Ascending aorta (tissue), 2 donors: ENCODE measurements around the gene SYNPO. TPM values are rescaled to one million over a fixed set of nuclear protein-coding genes. Genes with fewer than 3 reads are reported as not detected.
A peak's percentile ranks its signal among the peaks of the same experiment; 100 is the strongest.

ENCODE experiments used
- DNase-seq, 2 donors: peaks; one replicate each; pipeline ENCODE4 v3.0.0-alpha.2; 2019; ENCODE audit warnings: low spot score in 2 of 2
- H3K27ac ChIP-seq, 2 donors: fragments of 200-600 bp; sonication (generic); one replicate each; pipeline ENCODE4 v1.5.1; 2016 to 2017; ENCODE audit warnings: mild to moderate bottlenecking in 1 of 2
- H3K27me3 ChIP-seq: fragments of 200-600 bp; sonication (generic); one replicate; pipeline ENCODE4 v1.5.1; 2017
- H3K36me3 ChIP-seq, 2 donors: fragments of 200-600 bp; sonication (generic); one replicate each; pipeline ENCODE4 v1.5.1; 2016
- H3K4me1 ChIP-seq, 2 donors: fragments of 200-600 bp; sonication (generic); one replicate each; pipeline ENCODE4 v1.5.1; 2016 to 2017; ENCODE audit warnings: mild to moderate bottlenecking in 1 of 2
- H3K4me3 ChIP-seq, 2 donors: fragments of 200-600 bp; sonication (generic); one replicate each; pipeline ENCODE4 v1.5.1; 2016 to 2017; ENCODE audit warnings: mild to moderate bottlenecking in 1 of 2
- H3K9me3 ChIP-seq, 2 donors: fragments of 200-600 bp; sonication (generic); one replicate each; pipeline ENCODE4 v1.5.1; 2016
- intact Hi-C: fragments of 100-400 bp; cut with DNase I; formaldehyde crosslinking; loops from one replicate; pipeline ENCODE4 v1.15.1; 2023
- total RNA-seq: library from RNA; depleted of rRNA; stranded (reverse); fragments of >200 nt; gene quantifications from one replicate; pipeline ENCODE4 v1.1.0, GENCODE V29; 2016
- TF ChIP-seq, protein P1 (sequence below), 3 experiments: fragments of 200-600 bp in 2 of 3; fragments of 450-650 bp in 1 of 3; sonication (generic) in 2 of 3; IDR thresholded peaks; one replicate each; pipeline ENCODE4 v1.5.1; 2016 to 2019; ENCODE audit warnings: antibody characterized with exemption in 3 of 3, mild to moderate bottlenecking in 1 of 3, moderate library complexity in 1 of 3

Gene SYNPO, protein sequence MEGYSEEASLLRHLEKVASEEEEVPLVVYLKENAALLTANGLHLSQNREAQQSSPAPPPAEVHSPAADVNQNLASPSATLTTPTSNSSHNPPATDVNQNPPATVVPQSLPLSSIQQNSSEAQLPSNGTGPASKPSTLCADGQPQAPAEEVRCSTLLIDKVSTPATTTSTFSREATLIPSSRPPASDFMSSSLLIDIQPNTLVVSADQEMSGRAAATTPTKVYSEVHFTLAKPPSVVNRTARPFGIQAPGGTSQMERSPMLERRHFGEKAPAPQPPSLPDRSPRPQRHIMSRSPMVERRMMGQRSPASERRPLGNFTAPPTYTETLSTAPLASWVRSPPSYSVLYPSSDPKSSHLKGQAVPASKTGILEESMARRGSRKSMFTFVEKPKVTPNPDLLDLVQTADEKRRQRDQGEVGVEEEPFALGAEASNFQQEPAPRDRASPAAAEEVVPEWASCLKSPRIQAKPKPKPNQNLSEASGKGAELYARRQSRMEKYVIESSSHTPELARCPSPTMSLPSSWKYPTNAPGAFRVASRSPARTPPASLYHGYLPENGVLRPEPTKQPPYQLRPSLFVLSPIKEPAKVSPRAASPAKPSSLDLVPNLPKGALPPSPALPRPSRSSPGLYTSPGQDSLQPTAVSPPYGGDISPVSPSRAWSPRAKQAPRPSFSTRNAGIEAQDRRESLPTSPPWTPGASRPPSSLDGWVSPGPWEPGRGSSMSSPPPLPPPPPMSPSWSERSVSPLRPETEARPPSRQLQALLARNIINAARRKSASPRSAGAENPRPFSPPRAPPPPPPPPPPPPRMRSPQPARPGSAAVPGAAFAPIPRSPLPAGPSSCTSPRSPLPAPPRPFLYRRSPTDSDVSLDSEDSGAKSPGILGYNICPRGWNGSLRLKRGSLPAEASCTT
- total RNA-seq: 128 TPM

DNA sequence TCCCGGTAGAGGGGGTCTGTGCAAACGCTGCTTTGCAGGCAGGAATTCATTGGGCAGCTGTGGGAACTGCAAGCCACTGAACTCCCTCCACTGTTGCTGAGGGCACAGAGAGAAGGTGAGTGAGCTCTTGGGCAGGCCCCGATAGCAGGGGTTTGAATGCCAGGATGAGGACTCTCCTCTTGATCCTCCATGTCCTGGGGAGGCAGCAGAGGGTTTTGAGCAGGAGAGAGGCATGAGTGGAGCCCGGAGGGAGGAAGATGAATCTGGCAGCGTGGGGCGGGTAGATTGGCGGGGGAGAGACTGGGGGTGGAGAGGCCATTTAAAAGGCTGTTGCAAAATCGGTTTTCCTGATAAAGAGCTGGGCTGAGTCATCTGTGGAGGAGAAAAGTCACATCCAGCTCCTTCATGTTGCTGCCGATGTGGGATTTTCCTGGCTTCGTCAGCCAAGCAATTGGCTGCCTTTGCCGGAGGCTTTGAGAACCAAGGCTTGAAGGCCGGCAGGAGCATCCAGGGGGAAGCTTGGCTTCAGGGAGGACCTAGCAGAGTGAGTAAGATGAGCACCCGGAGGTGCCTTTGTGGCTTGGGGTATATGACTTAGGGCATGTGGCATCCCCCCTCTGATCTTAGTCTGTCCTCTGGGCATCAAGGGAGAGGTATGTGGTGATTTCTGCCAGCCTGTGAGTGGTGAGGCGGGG is at the start of gene SYNPO:
TSS of gene SYNPO (plus strand) at position 350 of the 695 bp plus-strand sequence. CDS start 7,616 bp downstream, outside the sequence.
- H3K36me3 ChIP-seq: no peaks in the 10 kb centered on the region
- peak; percentile 70 to 95 for DNase-seq
- peaks cover 61 to 92% of the 10 kb centered on the region in 2 donors for H3K4me1 ChIP-seq
- TF ChIP-seq, protein P1, sequence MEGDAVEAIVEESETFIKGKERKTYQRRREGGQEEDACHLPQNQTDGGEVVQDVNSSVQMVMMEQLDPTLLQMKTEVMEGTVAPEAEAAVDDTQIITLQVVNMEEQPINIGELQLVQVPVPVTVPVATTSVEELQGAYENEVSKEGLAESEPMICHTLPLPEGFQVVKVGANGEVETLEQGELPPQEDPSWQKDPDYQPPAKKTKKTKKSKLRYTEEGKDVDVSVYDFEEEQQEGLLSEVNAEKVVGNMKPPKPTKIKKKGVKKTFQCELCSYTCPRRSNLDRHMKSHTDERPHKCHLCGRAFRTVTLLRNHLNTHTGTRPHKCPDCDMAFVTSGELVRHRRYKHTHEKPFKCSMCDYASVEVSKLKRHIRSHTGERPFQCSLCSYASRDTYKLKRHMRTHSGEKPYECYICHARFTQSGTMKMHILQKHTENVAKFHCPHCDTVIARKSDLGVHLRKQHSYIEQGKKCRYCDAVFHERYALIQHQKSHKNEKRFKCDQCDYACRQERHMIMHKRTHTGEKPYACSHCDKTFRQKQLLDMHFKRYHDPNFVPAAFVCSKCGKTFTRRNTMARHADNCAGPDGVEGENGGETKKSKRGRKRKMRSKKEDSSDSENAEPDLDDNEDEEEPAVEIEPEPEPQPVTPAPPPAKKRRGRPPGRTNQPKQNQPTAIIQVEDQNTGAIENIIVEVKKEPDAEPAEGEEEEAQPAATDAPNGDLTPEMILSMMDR (IDR thresholded peaks at IDR 0.05): peak in 1 of 3 experiments; percentile 10
- H3K27ac ChIP-seq: peak within 1 kb of the TSS; percentile 95 to 96
- H3K9me3 ChIP-seq: no peaks in the 10 kb centered on the region
- no peaks in the 10 kb centered on the region for H3K27me3 ChIP-seq
- intact Hi-C loops: loop anchor here (5.0 kb wide), 1 partner anchor 38 kb away; no protein-coding TSS in a partner anchor
- peak within 1 kb of the TSS; percentile 42 to 48 for H3K4me3 ChIP-seq

DNA sequence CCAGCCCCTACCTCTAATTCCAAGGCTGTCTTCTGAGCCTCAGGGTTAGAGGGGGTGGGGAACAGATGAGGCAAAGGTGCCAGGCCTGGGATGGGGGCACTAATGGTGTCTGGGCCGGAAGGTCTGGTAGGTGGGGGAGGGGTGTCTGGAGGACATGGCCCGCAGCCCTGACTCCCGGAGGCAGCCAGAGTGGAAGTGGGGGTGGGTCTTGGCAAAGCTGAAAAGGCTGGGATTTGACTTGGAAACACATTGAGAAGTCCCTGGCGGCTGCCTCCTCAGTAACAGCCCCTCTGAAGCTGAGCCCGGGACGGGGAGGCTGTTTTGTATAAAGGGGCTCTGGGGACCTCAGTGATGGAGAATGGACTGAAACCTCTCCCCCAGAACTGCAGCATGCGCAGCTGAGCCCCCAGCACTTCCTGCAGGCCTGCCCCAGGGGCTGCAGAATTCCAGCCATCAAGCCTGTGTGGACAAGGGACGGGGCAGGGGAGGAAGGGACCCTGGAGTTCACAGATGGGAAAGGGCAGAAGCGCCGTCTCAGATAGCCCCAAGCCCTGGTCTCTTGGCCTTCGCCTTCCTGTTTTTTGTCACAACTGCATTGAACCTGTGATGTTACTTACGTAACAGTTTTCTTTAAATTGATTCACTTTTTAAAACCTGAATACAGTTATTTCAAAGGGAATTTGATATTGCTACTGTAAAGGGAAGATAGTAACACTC is 49.3 kb upstream of the SYNPO start:
- TF ChIP-seq, protein P1 (IDR thresholded peaks at IDR 0.05): no peak
- intact Hi-C loops: loop anchor here (2.0 to 10.0 kb wide), 3 partner anchors 36 to 446 kb away; no protein-coding TSS in a partner anchor

DNA sequence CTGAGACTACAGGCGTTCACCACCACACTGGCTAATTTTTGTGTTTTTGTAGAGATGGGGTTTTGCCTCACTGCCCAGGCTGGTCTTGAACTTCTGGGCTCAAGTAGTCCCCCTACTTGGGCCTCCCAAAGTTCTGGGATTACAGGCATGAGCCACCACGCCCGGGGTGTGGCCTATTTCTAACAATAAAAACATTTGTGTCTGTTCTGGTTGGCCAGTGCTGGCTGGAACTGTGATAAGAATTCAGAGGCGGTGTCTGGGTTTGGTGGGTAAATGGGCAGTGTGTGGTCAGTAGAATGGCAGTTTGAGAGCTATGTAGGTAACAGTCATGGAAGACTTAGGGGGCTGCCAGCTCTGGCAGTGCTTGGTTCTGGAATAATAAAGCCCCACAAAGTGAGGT is 46.9 kb upstream of the SYNPO start:
- Histone ChIP-seq H3K27ac (peak overlapping the region; percentile 92 to 96), H3K27me3 (no peaks in the 10 kb centered on the region), H3K36me3 (no peaks in the 10 kb centered on the region), H3K4me3 (no peak overlapping the region), H3K4me1 (peaks cover 29 to 82% of the 10 kb centered on the region in 2 donors), H3K9me3 (no peaks in the 10 kb centered on the region)
- TF ChIP-seq, protein P1 (IDR thresholded peaks at IDR 0.05): no peak
- intact Hi-C loops: loop anchor here (5.0 to 10.0 kb wide), 2 partner anchors 34 to 449 kb away; no protein-coding TSS in a partner anchor
- no peak for DNase-seq

More for the DNA sequence above, 49.3 kb upstream of the SYNPO start:
- H3K27me3 ChIP-seq: no peaks in the 10 kb centered on the region
- peak; percentile 9 to 69 for DNase-seq
- H3K9me3 ChIP-seq: no peaks in the 10 kb centered on the region
- no peaks in the 10 kb centered on the region for H3K36me3 ChIP-seq
- H3K4me1 ChIP-seq: peaks cover 18 to 61% of the 10 kb centered on the region in 2 donors
- peak overlapping the region in 1 of 2 donors; percentile 34 for H3K4me3 ChIP-seq
- H3K27ac ChIP-seq: peak overlapping the region; percentile 58 to 96

DNA sequence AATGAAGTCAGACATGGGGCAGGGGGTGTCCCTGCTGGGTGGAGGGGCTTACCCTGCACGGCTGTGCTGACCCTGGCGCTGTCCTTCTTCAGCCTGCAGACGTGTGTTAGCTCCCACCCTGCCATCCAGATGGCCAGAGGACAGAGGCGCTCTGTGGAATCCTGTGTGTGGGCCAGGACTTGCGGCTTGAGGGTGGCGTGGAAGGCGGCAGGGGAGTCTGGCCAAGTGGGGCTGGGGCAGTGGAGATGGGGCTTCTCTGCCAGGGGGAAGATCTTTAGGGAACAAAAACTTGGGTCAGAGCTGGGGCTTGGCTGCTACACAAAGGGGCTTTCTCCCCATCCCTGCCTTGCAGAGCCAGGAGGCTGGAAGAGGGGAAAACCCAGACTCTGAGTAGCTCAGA is 46.5 kb upstream of the SYNPO start:
- intact Hi-C loops: loop anchor here (5.0 to 10.0 kb wide), 2 partner anchors 33 to 449 kb away; no protein-coding TSS in a partner anchor
- H3K27ac ChIP-seq: peak overlapping the region; percentile 92 to 96
- no peaks in the 10 kb centered on the region for H3K9me3 ChIP-seq
- TF ChIP-seq, protein P1 (IDR thresholded peaks at IDR 0.05): no peak
- peaks cover 29 to 86% of the 10 kb centered on the region in 2 donors for H3K4me1 ChIP-seq
- no peaks in the 10 kb centered on the region for H3K27me3 ChIP-seq
- DNase-seq: peak in 1 of 2 donors; percentile 62
- H3K4me3 ChIP-seq: no peak overlapping the region
- H3K36me3 ChIP-seq: no peaks in the 10 kb centered on the region
